ENCODE data around the gene SOWAHB.

GRCh38 chr4:76872556-76872955, 25.4 kb downstream of the SOWAHB start:
- TF ChIP-seq CTCF (IDR thresholded peaks at IDR 0.05) (no peak), POLR2A (IDR thresholded peaks at IDR 0.05) (no peak)

Measured in body of pancreas (tissue), 4 donors.